ENCODE measurements around the gene PIK3R1.

Gene PIK3R1

GRCh38 chr5:68215208-68215897 is at the start of gene PIK3R1:
PIK3R1 (plus strand) TSS chr5:68215756; CDS start chr5:68226676, 10,920 bp downstream.
- peak; percentile 57 for DNase-seq (ENCODE audit: low read depth, low spot score)
- peak within 1 kb of the TSS; percentile 97 for H3K27ac ChIP-seq

DNA sequence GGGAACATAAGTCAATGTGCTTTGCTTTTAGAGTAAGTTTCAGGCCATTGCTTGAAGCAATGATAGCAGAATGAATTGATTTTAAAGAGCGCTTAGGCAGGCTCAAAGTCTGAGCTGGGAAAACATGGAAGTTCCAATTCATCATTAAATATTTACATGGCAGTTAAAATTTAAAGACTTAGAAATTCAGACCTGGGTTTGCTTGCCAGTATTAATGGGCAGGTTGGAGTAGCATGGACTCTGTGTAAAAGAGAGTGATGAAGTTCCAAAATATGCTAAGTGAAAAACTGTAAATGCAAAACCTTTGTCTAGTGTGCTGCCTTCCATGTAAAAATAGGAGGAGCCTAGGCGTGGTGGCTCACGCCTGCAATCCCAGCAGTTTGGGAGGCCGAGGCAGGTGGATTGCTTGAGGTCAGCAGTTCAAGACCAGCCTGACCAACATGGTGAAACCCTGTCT is 48.3 kb upstream of the PIK3R1 start:
- no peak overlapping the region for H3K27ac ChIP-seq
- DNase-seq (ENCODE audit: low read depth, low spot score), result no peak

- DNase-seq (ENCODE audit: low read depth, low spot score), result no peak
- H3K27ac ChIP-seq, result no peak overlapping the region
Observed at GRCh38 chr5:68169903-68170302, 45.7 kb upstream of the PIK3R1 start.

DNA sequence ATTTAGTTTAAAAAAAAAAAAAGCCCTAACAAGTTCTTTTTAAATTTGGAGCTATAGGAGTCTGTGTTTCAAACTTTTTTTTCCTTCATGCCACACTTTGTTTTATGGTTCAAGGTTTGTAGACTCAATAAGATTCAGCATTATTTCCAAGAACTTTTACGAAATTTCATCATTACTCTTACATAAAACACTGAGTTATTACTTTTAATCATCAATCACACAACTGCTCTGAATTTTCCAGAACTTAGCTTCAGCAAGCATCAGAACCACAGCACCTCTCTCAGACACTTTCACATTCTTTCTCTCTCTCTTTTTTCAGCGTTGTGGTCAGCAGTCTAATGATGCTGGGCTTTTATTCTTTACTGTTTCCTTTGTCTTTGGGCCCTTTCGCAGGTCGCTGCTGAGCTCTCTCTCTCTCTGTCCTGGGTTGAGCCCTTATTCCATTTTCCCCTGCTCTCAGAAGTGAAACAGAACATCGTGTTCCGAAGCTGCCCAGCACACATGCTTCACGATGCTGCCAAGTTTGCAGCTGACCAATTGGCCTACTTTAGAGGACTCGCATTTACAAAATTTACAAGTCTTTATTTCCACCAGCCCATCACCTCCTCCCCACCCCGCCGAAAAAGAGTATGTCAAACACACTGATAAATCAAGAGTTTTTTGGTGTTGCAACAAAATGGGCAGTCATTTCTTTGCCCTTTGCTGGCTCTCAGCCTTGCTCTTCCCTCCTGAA is 44.6 kb upstream of the PIK3R1 start:
- no peak for DNase-seq (ENCODE audit: low read depth, low spot score)
- no peak overlapping the region for H3K27ac ChIP-seq

GRCh38 chr5:68172314-68172713 is 43.2 kb upstream of the PIK3R1 start:
- H3K27ac ChIP-seq, result no peak overlapping the region
- DNase-seq (ENCODE audit: low read depth, low spot score), result no peak

- H3K27ac ChIP-seq, result no peak overlapping the region
- DNase-seq (ENCODE audit: low read depth, low spot score), result no peak
Observed at GRCh38 chr5:68173007-68173406, 42.5 kb upstream of the PIK3R1 start.

GRCh38 chr5:68176253-68176652 is 39.3 kb upstream of the PIK3R1 start:
- DNase-seq (ENCODE audit: low read depth, low spot score), result no peak
- H3K27ac ChIP-seq, result no peak overlapping the region

DNA sequence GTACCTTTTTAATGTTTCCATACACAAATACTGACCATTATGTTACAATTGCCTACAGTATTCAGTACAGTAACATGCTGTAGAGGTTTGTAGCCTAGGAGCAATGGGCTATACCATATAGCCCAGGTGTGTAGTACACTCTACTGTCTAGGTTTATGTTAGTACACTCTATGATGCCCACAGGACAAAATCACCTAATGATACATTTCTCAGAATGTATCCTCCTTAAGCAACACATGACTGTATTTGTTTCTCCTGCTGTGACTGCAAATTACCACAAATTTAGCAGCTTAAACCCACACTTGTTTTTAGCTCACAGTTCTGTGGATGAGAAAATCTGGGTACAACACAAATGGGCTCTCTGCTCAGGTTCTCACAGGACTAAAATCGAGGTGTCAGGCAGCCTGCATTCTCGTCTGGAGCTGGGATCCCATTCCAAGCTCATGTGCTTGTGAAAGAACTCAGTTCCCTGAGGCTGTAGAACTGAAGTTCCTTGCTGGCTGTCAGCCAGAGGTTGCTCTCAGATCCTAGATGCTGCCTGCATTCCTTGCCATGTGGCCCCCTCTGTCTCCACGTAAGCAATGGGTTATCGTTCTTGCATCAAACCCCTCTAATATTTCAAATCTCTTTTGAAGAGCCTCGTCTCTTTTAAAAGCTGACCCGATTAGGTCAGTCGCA is 38.6 kb upstream of the PIK3R1 start:
- no peak for DNase-seq (ENCODE audit: low read depth, low spot score)
- H3K27ac ChIP-seq, result no peak overlapping the region

- no peak for DNase-seq (ENCODE audit: low read depth, low spot score)
- H3K27ac ChIP-seq, result no peak overlapping the region
Observed at GRCh38 chr5:68177676-68178075, 37.9 kb upstream of the PIK3R1 start.

- DNase-seq (ENCODE audit: low read depth, low spot score), result peak; percentile 24
- no peak overlapping the region for H3K27ac ChIP-seq
Observed at GRCh38 chr5:68178579-68178978, 37.0 kb upstream of the PIK3R1 start.

DNA sequence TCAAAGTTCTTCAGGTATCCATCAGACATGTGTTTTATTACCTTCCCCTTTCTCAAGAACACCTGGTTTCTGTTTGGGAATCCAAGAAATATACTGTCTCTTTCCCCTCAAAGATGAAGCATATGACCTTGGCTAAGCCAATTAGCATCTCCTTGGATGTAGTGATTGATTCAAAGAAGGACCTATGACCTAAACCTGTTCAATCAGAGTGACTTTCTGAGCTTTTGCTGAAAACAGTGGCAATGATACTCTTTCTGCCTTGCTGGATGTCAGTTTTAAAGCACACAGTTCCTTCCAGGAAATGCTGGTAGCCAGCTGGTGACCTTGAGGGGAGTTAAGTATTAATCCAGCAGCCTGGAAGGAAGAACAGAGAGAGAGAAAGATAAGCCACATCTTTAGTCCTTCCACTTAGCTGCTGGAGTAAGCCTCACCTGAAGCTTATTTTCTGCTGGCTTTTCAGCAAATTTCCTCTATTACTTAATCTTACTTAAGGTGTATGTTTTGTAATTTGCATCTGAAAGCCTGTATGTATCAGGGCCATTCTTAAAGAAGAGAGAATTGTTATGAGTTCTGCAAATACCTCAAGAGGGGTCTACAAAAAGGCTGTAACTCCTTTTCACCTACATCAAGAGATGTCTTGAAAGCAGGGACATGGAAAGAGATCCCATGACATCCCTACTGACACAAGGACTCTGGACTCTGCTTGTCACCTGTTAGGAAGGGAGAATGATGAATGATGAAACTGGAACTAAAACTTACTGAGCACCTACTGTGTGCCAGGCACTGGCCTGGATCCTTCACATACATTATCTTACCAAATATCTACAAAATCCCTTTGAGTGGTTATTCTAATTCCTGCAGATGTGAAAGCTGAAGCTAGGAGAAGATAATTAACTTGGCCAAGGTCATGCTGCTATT is 35.2 kb upstream of the PIK3R1 start:
- no peak overlapping the region for H3K27ac ChIP-seq
- DNase-seq (ENCODE audit: low read depth, low spot score), result no peak

DNA sequence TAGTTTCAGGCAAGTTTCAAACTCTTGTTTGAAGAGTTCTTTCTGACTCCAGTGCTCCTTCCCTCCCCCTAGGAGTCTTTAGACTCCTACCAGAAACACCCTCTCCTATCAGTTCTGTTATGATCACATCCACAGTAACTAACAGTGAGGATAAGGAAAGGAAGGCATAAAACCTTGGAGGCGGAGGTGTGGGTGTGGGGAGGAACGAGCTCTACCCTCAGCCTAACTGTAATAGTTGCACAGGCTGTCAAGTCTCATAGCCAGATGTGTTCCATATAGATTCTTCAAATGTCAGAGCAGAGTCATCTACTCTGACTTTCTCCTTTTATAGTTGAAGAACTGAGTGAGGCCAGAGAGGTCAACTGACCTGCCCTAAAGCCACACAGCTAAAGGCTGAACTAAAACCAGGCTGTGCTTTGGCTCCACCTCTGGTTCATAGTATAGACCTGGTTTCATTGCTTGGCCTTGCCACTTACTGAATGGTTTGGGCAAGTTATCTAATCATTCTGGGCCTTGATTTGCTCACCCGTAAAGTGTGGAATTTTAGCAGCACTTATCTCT is 34.4 kb upstream of the PIK3R1 start:
- DNase-seq (ENCODE audit: low read depth, low spot score), result no peak
- H3K27ac ChIP-seq, result no peak overlapping the region

DNA sequence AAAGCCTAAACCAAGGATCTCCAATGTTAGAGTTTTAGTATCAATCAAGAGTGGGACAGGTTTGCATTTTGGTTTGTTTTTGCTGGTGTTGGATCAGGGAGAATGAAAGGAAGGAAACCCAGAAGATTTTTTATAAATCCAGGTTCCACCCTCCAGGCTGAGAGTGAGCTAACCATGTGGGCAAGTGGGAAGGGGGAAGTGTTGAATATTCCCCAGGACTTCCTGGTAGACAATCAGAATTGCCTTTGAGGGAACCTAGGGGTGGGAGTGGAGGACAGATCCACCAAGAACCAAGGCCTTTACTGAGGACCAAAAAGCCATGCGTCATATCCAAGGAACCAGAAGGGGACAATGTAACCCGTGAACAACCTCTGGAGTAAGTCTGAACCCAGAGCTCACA is 33.5 kb upstream of the PIK3R1 start:
- no peak for DNase-seq (ENCODE audit: low read depth, low spot score)
- H3K27ac ChIP-seq, result no peak overlapping the region

GRCh38 chr5:68182534-68182933 is 33.0 kb upstream of the PIK3R1 start:
- H3K27ac ChIP-seq, result no peak overlapping the region
- DNase-seq (ENCODE audit: low read depth, low spot score), result no peak

- no peak for DNase-seq (ENCODE audit: low read depth, low spot score)
- H3K27ac ChIP-seq, result no peak overlapping the region
Observed at GRCh38 chr5:68187268-68188055, 28.1 kb upstream of the PIK3R1 start.

DNA sequence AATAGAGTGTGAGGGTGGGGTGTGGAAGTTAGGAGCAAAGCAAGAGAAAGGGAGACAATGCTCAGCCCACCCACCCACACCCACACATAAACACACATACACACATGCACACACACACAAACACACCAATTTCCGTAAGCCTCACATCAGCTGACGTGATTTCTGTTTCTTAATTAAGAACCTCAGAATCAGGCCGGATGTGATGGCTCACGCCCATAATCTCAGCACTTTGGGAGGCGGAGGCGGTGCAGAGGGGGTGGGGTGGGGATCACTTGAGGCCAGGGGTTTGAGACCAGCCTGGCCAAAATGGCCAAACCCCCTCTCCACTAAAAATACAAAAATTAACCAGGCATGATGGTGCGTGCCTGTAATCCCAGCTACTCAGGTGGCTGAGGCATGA is 26.4 kb upstream of the PIK3R1 start:
- DNase-seq (ENCODE audit: low read depth, low spot score), result no peak
- H3K27ac ChIP-seq, result no peak overlapping the region

GRCh38 chr5:68189613-68190012 is 25.9 kb upstream of the PIK3R1 start:
- H3K27ac ChIP-seq, result no peak overlapping the region
- DNase-seq (ENCODE audit: low read depth, low spot score), result no peak

- DNase-seq (ENCODE audit: low read depth, low spot score), result no peak
- no peak overlapping the region for H3K27ac ChIP-seq
Observed at GRCh38 chr5:68190619-68191018, 24.9 kb upstream of the PIK3R1 start.
